A549 (cell line): ENCODE data around the gene APOL5.

ENCODE experiments used
- BHLHE40 ChIP-seq: IDR thresholded peaks from 2 replicates; pipeline ENCODE4 v1.6.1; 2012; ENCODE audit warnings: low read depth, low read length, inconsistent platforms
- ESRRA ChIP-seq: fragments of 150-350 bp; IDR thresholded peaks from 2 replicates; pipeline ENCODE4 v1.6.1; 2014; ENCODE audit warnings: mild to moderate bottlenecking, low read length, borderline replicate concordance
- HOXB13 ChIP-seq: fragments of 250-450 bp; sonication (Bioruptor Pico); IDR thresholded peaks from 2 replicates; pipeline ENCODE4 v1.5.0; 2020; ENCODE audit warnings: low read depth, mild to moderate bottlenecking, moderate library complexity
- MAFK ChIP-seq: fragments of 450-650 bp; IDR thresholded peaks from 2 replicates; pipeline ENCODE4 v1.6.1; 2014; ENCODE audit not compliant: partially characterized antibody
- MAZ ChIP-seq: fragments of 150-350 bp; IDR thresholded peaks from 2 replicates; pipeline ENCODE4 v1.6.1; 2014; ENCODE audit warnings: antibody characterized with exemption, low read depth, low read length, borderline replicate concordance
- NR3C1 ChIP-seq: fragments of >200 bp; sonication (Bioruptor Twin); formaldehyde crosslinking; IDR thresholded peaks from 3 replicates; pipeline ENCODE4 v1.6.1; 2017
- RCOR1 ChIP-seq: fragments of 150-350 bp; IDR thresholded peaks from 2 replicates; pipeline ENCODE4 v1.6.1; 2014; ENCODE audit warnings: antibody characterized with exemption, low read length, low read depth
- ZFP36 ChIP-seq: fragments of 450-650 bp; IDR thresholded peaks from 2 replicates; pipeline ENCODE4 v1.6.1; 2014; ENCODE audit warnings: borderline replicate concordance; ENCODE audit not compliant: partially characterized antibody
- TF ChIP-seq, protein P1 (sequence below): fragments of >200 bp; sonication (Bioruptor Twin); formaldehyde crosslinking; IDR thresholded peaks from 3 replicates; pipeline ENCODE4 v1.5.1; 2016
- TF ChIP-seq, protein P2 (sequence below): IDR thresholded peaks from 2 replicates; pipeline ENCODE4 v1.6.1; 2012
- TF ChIP-seq, protein P3 (sequence below): fragments of 450-650 bp; IDR thresholded peaks from 2 replicates; pipeline ENCODE4 v1.6.1; 2014; ENCODE audit warnings: antibody characterized with exemption

DNA sequence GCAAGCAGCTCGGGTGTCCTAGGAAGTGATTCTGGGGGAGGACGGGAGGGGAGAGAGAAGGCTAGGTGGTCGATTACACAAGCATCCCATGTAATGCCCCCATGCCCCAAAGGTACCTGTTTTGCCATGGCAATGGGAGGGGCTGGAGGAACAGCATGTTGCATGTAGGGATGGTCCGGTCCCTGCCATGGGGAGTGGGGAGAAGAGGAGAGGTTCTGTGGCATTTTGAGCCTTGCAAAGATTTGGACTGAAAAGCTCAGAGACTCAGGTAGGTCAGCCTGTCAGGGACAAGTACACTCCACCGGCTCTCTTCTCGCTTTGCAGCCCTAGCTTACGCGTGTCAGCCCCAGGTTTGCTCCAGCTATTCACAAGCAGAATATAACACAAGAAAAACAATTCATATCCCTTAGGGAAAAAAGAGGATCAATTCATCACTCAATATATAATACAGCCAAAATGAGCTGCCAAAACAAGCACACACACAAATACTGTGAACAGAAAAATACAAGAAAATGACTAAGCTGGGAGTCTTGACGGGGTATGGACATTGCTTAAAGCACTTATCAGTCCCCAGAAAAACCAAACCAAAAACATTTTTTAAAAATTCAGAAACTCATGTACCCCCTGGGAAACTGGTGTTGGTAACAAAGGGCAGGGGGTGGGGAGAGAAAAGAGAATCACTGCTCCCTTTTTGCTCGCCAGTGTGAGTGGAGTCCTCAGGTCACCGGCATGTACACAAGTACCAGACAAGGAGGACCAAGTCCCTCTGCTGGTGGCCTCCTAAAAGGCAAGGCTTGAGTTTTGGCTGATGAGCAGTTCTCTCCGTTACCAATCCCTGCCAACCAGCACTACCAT, 21.6 kb downstream of the APOL5 start:
- TF ChIP-seq, protein P1, sequence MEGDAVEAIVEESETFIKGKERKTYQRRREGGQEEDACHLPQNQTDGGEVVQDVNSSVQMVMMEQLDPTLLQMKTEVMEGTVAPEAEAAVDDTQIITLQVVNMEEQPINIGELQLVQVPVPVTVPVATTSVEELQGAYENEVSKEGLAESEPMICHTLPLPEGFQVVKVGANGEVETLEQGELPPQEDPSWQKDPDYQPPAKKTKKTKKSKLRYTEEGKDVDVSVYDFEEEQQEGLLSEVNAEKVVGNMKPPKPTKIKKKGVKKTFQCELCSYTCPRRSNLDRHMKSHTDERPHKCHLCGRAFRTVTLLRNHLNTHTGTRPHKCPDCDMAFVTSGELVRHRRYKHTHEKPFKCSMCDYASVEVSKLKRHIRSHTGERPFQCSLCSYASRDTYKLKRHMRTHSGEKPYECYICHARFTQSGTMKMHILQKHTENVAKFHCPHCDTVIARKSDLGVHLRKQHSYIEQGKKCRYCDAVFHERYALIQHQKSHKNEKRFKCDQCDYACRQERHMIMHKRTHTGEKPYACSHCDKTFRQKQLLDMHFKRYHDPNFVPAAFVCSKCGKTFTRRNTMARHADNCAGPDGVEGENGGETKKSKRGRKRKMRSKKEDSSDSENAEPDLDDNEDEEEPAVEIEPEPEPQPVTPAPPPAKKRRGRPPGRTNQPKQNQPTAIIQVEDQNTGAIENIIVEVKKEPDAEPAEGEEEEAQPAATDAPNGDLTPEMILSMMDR = peak; percentile 12; the same call in 1 of the 3 replicates
- TF ChIP-seq HOXB13 (CRISPR knock-in tag) (no peak), MAZ (no peak), ESRRA (no peak), BHLHE40 (no peak), ZFP36 (no peak), MAFK (no peak), NR3C1 (no peak), RCOR1 (no peak)
- TF ChIP-seq, protein P2, sequence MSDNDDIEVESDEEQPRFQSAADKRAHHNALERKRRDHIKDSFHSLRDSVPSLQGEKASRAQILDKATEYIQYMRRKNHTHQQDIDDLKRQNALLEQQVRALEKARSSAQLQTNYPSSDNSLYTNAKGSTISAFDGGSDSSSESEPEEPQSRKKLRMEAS = no peak
- TF ChIP-seq, protein P3, sequence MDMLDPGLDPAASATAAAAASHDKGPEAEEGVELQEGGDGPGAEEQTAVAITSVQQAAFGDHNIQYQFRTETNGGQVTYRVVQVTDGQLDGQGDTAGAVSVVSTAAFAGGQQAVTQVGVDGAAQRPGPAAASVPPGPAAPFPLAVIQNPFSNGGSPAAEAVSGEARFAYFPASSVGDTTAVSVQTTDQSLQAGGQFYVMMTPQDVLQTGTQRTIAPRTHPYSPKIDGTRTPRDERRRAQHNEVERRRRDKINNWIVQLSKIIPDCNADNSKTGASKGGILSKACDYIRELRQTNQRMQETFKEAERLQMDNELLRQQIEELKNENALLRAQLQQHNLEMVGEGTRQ = no peak
